Tibial nerve (tissue), 4 donors: Measurements from ENCODE around the gene WNT6. TPM values are rescaled to one million over a fixed set of nuclear protein-coding genes. Genes with fewer than 3 reads are reported as not detected.
A peak's percentile ranks its signal among the peaks of the same experiment; 100 is the strongest.

Source experiments
- DNase-seq, 2 donors: peaks; one replicate each; pipeline ENCODE4 v3.0.0-alpha.2; 2019; ENCODE audit warnings: low spot score in 2 of 2
- H3K27ac ChIP-seq, 4 donors: fragments of 200-600 bp; sonication (generic) in 3 of 4; one replicate each; pipeline ENCODE4 v1.5.1; 2017 to 2019; ENCODE audit warnings: mild to moderate bottlenecking in 1 of 4
- H3K27me3 ChIP-seq, 2 donors: fragments of 200-600 bp; sonication (generic) in 1 of 2; one replicate each; pipeline versions ENCODE4 v1.5.1 to v1.6.0; 2017 to 2019
- H3K36me3 ChIP-seq, 3 donors: fragments of 200-600 bp; sonication (generic); one replicate each; pipeline ENCODE4 v1.5.1; 2018 to 2019
- H3K4me1 ChIP-seq, 4 donors: fragments of 200-600 bp; sonication (generic) in 3 of 4; one replicate each; pipeline ENCODE4 v1.5.1; 2017 to 2019
- H3K4me3 ChIP-seq, 4 donors: fragments of 200-600 bp; sonication (generic) in 3 of 4; one replicate each; pipeline ENCODE4 v1.5.1; 2017 to 2019; ENCODE audit warnings: mild to moderate bottlenecking in 1 of 4, moderate library complexity in 1 of 4
- H3K9me3 ChIP-seq, 4 donors: fragments of 200-600 bp; sonication (generic) in 3 of 4; one replicate each; pipeline ENCODE4 v1.5.1; 2017 to 2019
- EP300 ChIP-seq, 2 donors: sonication (generic); formaldehyde crosslinking; IDR thresholded peaks; one replicate each; pipeline ENCODE4 v1.6.1; 2017; ENCODE audit warnings: antibody characterized with exemption in 2 of 2, mild to moderate bottlenecking in 1 of 2
- POLR2A ChIP-seq, 2 donors: fragments of 450-650 bp; IDR thresholded peaks; one replicate each; pipeline ENCODE4 v1.6.1; 2017; ENCODE audit warnings: antibody characterized with exemption in 2 of 2, mild to moderate bottlenecking in 2 of 2, moderate library complexity in 2 of 2
- WGBS, 2 donors: methylation state at CpG; one replicate each; pipeline ENCODE4 v1.1.5; 2018; 5-methylcytosine and 5-hydroxymethylcytosine counted together
- total RNA-seq, 4 donors: library from RNA; depleted of rRNA; stranded (reverse); fragments of >200 nt; gene quantifications; one replicate each; pipeline ENCODE4 v1.1.0, GENCODE V29; 2016
- TF ChIP-seq, protein P1 (sequence below), 5 experiments: fragments of 200-600 bp in 3 of 5; fragments of 450-650 bp in 2 of 5; sonication (generic) in 3 of 5; IDR thresholded peaks; one replicate each; pipeline ENCODE4 v1.5.1; 2016 to 2019; ENCODE audit warnings: antibody characterized with exemption in 5 of 5, mild to moderate bottlenecking in 3 of 5, moderate library complexity in 2 of 5

WNT6 gene
- total RNA-seq, 4 donors from 2014 or later: 26.1 to 81.5 (median 48.2) TPM

DNA sequence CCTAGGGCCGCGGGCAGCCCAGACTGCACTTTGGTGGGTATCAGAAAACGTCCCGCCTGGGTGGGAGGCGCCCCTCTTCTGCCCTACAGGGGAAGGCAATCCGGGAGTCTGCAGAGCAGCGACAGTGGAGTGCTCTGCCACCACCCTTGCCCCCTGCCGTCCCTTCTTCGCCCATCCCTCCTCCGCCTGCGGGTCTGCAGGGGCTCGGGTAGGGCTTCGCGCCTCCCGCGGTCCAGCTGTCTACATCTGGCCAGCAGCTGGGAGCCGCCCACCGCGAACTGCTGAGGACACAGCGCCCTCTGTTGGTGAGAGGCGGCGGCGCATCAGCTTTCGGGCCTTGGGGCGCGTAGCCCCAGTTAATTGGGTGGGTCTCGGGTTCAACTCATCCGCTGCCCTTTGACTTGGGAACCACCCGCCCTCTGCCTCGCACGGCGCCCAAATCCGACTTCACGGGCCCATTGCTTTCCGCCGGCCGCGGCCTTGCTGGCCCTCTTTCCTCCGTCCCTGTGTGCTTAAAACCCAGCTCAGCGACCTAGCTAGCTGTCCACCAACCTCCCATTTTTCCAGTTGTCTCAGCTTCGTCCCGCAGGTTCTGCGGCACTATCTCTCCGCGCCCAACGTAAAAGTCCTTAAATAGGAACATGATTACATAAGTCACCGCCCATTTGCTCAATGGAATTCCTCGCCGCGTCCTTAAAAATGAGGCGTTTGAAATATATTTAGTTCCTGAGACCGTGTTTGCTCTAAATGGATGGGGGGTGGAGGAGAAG, 38.7 kb downstream of the WNT6 start:
- Histone ChIP-seq H3K27ac (peak overlapping the region in 2 of 4 donors; percentile 38 to 50), H3K27me3 (peaks cover 0 to 97% of the 10 kb centered on the region in 2 donors), H3K36me3 (no peaks in the 10 kb centered on the region), H3K4me3 (peak overlapping the region in 2 of 4 donors; percentile 5 to 31), H3K4me1 (peaks cover 0 to 39% (median 27%) of the 10 kb centered on the region in 4 donors), H3K9me3 (no peaks in the 10 kb centered on the region)
- no peak for TF ChIP-seq POLR2A (IDR thresholded peaks at IDR 0.05)
- TF ChIP-seq, protein P1, sequence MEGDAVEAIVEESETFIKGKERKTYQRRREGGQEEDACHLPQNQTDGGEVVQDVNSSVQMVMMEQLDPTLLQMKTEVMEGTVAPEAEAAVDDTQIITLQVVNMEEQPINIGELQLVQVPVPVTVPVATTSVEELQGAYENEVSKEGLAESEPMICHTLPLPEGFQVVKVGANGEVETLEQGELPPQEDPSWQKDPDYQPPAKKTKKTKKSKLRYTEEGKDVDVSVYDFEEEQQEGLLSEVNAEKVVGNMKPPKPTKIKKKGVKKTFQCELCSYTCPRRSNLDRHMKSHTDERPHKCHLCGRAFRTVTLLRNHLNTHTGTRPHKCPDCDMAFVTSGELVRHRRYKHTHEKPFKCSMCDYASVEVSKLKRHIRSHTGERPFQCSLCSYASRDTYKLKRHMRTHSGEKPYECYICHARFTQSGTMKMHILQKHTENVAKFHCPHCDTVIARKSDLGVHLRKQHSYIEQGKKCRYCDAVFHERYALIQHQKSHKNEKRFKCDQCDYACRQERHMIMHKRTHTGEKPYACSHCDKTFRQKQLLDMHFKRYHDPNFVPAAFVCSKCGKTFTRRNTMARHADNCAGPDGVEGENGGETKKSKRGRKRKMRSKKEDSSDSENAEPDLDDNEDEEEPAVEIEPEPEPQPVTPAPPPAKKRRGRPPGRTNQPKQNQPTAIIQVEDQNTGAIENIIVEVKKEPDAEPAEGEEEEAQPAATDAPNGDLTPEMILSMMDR (IDR thresholded peaks at IDR 0.05): peak; percentile 95 to 99 (median 98)
- DNase-seq: peak; percentile 62 to 79
- WGBS, 2 donors: 4 to 6% methylated on average over 29 to 46 of the region's 52 CpGs

DNA sequence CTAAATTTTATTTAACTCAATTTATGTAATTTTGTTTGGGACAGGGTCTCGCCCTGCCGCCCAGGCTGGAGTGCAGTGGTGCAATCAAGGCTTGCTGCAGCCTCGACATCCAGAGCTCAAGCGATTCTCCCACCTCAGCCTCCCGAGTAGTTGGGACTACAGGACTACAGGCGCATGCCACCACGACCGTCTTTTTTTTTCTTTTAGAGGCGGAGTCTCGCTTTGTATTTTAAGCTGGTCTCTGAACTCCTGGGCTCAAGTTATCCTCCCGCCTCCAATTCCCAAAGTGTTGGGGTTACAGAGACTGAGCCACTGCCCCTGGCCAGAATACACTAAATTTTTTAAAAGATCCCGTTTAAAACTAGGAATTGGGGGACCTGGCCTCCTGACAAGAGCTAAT, 39.5 kb downstream of the WNT6 start:
- Histone ChIP-seq H3K4me3 (no peak overlapping the region), H3K36me3 (no peaks in the 10 kb centered on the region), H3K27me3 (peaks cover 0 to 93% of the 10 kb centered on the region in 2 donors), H3K9me3 (no peaks in the 10 kb centered on the region), H3K4me1 (peaks cover 0 to 30% (median 24%) of the 10 kb centered on the region in 4 donors), H3K27ac (no peak overlapping the region)
- 34 to 42% methylated on average over 12 of the region's 12 CpGs for WGBS, 2 donors
- DNase-seq: no peak
- TF ChIP-seq POLR2A (IDR thresholded peaks at IDR 0.05) (no peak), EP300 (IDR thresholded peaks at IDR 0.05) (no peak)
- TF ChIP-seq, protein P1 (IDR thresholded peaks at IDR 0.05): no peak

DNA sequence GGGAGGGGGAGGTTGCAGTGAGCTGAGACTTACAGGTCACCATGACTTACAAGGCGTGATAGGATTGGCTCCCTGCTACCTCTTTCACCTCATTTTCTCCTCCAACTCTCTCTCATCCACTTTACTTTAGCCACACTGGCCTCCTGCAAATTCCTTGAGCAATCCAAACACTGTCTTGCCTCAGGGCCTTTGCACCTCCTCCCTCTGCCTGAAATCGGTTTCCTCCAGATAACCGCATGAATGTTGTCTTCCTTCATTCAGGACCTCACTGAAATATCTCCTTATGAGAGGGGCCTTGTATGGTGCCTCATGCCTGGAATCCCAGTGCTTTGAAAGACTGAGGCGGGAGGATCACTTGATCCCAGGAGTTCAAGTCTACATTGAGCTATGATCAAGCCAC, 42.8 kb downstream of the WNT6 start:
- Histone ChIP-seq H3K36me3 (no peaks in the 10 kb centered on the region), H3K4me1 (peaks cover 0 to 14% (median 10%) of the 10 kb centered on the region in 4 donors), H3K27ac (no peak overlapping the region), H3K9me3 (no peaks in the 10 kb centered on the region), H3K27me3 (peaks cover 0 to 65% of the 10 kb centered on the region in 2 donors), H3K4me3 (no peak overlapping the region)
- 83 to 90% methylated on average over 4 of the region's 4 CpGs for WGBS, 2 donors
- TF ChIP-seq POLR2A (IDR thresholded peaks at IDR 0.05) (no peak), EP300 (IDR thresholded peaks at IDR 0.05) (no peak)
- TF ChIP-seq, protein P1 (IDR thresholded peaks at IDR 0.05): no peak
- no peak for DNase-seq

DNA sequence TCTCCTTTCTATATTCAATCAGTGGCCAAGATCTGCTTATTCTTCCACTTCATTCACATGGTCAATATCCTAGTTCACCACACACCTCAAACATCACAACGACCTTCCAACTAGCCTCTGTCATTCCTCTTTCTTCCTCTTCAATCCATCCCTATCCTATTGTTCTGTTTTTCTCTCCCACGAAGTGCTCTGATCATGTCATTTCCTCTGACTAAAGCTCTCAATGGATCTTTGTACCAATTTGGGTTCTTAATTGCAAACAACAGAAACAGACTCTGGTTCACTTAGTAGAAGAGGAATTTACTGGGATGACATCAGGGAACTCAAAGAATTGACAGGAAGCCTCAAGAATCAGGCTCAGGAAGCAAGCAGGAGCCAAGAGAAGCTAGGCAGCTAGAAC, 44.6 kb downstream of the WNT6 start:
- H3K27ac ChIP-seq: no peak overlapping the region
- DNase-seq: no peak
- H3K4me1 ChIP-seq: peaks cover 0 to 7% (median under 1%) of the 10 kb centered on the region in 4 donors
- H3K36me3 ChIP-seq: no peaks in the 10 kb centered on the region
- peaks cover 0 to 47% of the 10 kb centered on the region in 2 donors for H3K27me3 ChIP-seq
- 18 to 26% methylated on average over 2 of the region's 2 CpGs for WGBS, 2 donors
- no peaks in the 10 kb centered on the region for H3K9me3 ChIP-seq
- TF ChIP-seq POLR2A (IDR thresholded peaks at IDR 0.05) (no peak), EP300 (IDR thresholded peaks at IDR 0.05) (no peak)
- TF ChIP-seq, protein P1 (IDR thresholded peaks at IDR 0.05): no peak
- H3K4me3 ChIP-seq: no peak overlapping the region
